Activated CD4-positive, alpha-beta T cell treated with anti-CD3 and anti-CD28 coated beads, Interleukin-10, Interleukin-2, amounts not matched to agents 100 ng/mL and 50 ng/mL, durations not matched to agents 16 hours and 8 hours (primary cell): ENCODE results near the gene ZDHHC13.
A peak's percentile ranks its signal among the peaks of the same experiment; 100 is the strongest.
"Not testable (repeated sequence)": the region's sequence is repeated elsewhere in the genome, so short reads cannot be mapped to it uniquely, and the experiment has no call there.

Experiments used
- DNase-seq: peaks from one replicate; pipeline ENCODE4 v3.0.0-alpha.2; 2020

Gene ZDHHC13

GRCh38 chr11:19100885-19101284 is 16.1 kb upstream of the ZDHHC13 start:
- DNase-seq, result no peak

- no peak for DNase-seq
Measured at GRCh38 chr11:19101796-19102520, 15.0 kb upstream of the ZDHHC13 start.

GRCh38 chr11:19102521-19102900 is 14.5 kb upstream of the ZDHHC13 start:
- DNase-seq, result no peak

DNA sequence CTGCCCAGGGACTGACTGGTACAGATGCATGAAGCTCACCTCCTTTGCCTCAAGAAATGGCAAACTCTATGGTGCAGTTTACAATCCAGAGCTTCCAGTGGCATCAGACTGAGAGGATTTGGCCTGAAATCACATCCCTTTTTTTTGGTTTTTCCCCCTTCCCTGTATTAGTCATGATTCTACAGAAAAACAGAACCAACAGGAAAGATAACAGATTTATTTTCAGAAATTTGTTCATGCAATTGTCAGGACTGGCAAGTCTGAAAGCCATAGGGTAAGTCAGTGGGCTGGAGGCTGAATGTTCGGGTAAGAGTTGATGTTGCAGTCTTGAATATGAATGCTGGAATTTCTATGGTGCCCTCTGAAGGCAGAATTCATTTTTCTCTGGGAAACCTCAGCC is 12.0 kb upstream of the ZDHHC13 start:
- no peak for DNase-seq

DNA sequence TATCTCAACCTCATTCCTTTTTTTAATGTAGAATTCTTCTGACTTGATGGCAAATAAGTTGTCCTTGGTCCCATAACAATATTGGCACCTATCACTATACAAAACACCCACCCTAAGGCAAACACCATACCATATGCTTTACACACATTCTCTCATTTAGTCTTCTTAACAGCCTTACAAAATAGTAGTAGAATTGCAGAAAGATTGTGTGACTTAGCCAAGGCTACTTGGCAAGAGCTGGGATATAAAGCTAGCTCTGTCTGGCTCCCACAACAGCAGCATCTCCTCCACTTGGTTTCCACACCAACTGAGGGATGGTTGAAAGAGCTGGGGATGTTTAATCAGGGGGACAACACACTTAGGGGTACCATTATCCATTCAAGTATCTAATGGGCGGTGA is 9.8 kb upstream of the ZDHHC13 start:
- no peak for DNase-seq

- no peak for DNase-seq
Measured at GRCh38 chr11:19110295-19110694, 6.7 kb upstream of the ZDHHC13 start.

DNA sequence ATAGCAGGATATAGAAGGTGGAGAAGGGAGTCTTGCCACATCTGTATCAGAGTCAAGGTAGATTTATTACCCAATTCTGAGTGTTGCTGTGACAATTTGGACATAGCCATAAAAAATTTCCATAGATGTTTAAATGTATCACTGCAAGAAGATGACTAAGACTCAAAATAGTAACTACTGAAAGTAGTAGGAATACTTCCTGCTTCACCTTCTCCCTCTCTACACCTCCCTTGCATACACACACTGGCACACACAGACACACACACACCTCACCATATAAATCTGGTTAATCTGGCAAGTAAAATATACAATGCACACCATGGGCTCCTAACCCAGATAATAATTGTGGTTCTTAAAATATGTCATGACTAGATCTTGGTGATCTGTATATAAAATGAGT is 5.2 kb upstream of the ZDHHC13 start:
- no peak for DNase-seq

- DNase-seq, result peak; percentile 5
Measured at GRCh38 chr11:19116276-19116970, 545 bp upstream of the ZDHHC13 start.

- DNase-seq, result no peak
Measured at GRCh38 chr11:19117760-19118097, 761 bp downstream of the ZDHHC13 start.

- peak; percentile 41 for DNase-seq
Measured at GRCh38 chr11:19121646-19122045, 4.7 kb downstream of the ZDHHC13 start.

- DNase-seq, result no peak
Measured at GRCh38 chr11:19122960-19123615, 6.1 kb downstream of the ZDHHC13 start.

DNA sequence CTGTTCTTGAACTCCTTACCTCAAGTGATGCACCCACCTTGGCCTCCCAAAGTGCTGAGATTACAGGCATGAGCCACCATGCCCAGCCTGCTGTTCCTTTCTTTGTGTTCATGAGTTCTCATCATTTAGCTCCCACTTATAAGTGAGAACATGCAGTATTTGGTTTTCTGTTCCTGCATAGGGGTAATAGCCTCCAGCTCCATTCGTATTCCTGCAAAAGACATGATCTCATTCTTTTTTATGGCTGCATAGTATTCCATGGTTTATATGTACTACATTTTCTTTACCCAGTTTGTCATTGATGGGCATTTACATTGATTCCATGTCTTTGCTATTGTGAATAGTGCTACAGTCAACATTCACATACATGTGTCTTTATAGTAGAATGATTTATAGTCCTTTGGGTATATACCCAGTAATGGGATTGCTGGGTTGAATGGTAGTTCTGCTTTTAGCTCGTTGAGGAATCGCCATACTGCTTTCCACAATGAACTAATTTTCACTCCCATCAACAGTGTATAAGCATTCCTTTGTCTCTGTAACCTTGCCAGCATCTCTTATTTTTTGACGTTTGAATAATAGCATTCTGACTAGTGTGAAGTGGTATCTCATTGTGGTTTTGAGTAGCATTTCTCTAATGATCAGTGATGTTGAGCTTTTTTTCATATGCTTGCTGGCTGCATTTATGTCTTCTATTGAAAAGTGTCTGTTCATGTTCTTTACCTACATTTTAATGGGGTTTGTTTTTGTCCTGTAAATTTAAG is 9.8 kb downstream of the ZDHHC13 start:
- not testable (repeated sequence) for DNase-seq

DNA sequence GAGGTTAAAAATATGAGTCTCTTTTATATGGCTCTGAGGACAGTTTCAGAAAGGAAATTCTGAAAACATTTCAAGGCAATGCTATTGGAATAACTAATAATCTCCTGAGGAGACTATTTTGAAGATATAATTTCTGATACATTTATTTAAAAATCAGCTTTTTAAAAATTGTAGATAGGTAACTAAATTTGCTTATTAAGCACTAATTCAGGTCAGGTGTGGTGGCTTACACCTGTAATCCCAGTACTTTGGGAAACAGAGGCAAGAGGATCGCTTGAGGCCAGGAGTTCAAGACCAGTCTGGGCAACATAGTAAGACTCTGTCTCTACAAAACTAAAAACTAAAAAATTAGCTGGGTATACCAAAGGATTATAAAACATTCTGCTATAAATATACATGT is 17.0 kb downstream of the ZDHHC13 start:
- no peak for DNase-seq

DNA sequence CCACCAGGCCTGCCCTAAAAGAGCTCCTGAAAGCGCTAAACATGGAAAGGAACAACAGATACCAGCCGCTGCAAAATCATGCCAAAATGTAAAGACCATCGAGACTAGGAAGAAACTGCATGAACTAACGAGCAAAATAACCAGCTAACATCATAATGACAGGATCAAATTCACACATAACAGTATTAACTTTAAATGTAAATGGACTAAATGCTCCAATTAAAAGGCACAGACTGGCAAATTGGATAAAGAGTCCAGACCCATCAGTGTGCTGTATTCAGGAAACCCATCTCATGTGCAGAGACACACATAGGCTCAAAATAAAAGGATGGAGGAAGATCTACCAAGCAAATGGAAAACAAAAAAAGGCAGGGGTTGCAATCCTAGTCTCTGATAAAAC is 19.9 kb downstream of the ZDHHC13 start:
- not testable (repeated sequence) for DNase-seq

DNA sequence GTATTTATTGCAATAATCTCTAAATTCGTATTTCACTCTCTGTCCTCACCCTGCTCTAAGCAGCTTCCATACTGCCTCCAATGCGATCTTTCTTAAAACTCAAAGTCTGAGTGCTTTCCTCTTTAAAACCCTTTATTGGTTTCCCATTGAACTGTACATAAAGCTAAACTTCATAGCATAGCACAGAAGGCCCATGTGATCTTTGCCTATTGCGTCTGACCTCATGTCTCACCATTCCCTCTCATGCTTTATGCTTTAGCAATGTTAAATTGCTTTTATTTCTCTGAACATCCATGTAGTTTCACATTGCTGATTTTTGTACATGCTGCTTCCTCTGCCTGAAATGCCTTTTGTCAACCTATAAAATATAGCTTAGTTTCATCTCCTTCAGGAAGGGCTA is 28.4 kb downstream of the ZDHHC13 start:
- DNase-seq, result no peak

- DNase-seq, result no peak
Measured at GRCh38 chr11:19156892-19157291, 39.9 kb downstream of the ZDHHC13 start.

- DNase-seq, result no peak
Measured at GRCh38 chr11:19160847-19161246, 43.9 kb downstream of the ZDHHC13 start.

- no peak for DNase-seq
Measured at GRCh38 chr11:19161651-19162050, 44.7 kb downstream of the ZDHHC13 start.

- no peak for DNase-seq
Measured at GRCh38 chr11:19162951-19163505, 46.1 kb downstream of the ZDHHC13 start.

DNA sequence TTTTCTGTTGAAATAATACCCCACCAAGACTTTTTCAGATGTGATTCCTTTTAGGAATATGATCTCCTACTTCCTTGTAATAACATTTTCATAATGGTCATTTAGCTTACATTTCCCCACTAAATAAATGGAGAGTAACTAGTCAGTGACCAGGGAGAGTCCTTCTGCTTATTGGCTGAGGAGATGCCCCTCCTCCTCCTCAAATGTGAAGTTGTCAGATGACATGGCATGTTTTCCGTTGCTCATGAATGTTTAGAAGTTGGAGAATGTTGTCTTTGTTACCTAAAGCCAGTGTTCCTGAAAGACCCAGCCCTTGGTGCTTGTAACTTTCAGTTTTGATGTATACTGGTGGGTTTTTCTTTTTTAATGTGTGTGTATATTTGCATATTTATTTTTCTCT is 46.6 kb downstream of the ZDHHC13 start:
- no peak for DNase-seq

DNA sequence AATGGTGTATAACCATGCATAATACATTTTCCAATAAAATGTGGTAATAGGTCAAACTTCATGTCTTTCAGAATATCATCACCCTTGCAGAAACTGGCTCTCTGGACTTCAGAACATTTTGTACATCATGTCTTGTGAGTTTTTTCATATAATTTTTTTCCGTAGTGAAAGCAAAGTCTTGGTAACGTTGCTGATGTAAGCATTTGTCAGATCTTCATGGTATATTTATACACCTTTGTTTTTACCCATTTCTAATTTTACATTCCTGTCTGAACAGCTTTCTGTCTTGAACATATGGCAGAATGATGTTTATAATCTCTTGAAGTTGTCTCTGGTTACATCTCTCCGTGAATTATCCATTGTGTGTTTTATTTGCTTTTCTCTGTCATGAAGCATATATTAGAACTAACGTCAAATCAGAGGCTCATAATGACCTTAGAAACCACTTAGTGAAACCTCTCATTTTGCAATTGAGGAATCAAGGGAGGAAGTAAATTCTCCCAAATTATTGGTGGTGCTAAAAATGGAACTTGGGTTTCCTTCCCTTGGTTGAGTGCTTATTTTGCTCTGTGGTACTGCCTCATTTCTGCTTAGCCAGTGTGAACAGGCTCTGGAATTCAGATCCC is 47.4 kb downstream of the ZDHHC13 start:
- DNase-seq, result no peak

- DNase-seq, result no peak
Measured at GRCh38 chr11:19164881-19165280, 47.9 kb downstream of the ZDHHC13 start.

DNA sequence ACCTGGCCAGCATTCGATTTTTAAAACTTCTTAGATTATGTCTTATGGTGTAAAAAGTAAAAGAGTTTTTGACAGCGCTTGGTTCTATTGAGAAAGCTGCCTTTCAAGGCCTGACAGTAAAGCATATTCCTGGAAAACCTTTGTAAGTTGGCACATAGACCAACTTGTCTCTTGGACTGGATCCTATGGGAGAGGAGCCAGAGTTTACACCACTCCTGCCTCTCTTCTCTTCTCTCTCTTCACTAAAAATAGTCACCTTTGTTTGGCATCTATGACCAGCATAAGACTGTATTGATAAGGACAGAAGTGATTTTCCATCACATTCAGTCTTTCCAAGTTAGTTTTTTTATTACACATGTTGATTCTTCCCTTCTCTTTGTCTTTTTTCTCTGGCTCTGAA is 51.1 kb downstream of the ZDHHC13 start:
- DNase-seq, result no peak
